CMK (cell line): ENCODE results near the gene KLK4.
"Not testable (repeated sequence)": the region's sequence is repeated elsewhere in the genome, so short reads cannot be mapped to it uniquely, and the experiment has no call there.

Experiments
- DNase-seq: peaks from one replicate; pipeline ENCODE4 v3.0.0-alpha.2; 2010; ENCODE audit warnings: low read depth

The KLK4 gene

DNA sequence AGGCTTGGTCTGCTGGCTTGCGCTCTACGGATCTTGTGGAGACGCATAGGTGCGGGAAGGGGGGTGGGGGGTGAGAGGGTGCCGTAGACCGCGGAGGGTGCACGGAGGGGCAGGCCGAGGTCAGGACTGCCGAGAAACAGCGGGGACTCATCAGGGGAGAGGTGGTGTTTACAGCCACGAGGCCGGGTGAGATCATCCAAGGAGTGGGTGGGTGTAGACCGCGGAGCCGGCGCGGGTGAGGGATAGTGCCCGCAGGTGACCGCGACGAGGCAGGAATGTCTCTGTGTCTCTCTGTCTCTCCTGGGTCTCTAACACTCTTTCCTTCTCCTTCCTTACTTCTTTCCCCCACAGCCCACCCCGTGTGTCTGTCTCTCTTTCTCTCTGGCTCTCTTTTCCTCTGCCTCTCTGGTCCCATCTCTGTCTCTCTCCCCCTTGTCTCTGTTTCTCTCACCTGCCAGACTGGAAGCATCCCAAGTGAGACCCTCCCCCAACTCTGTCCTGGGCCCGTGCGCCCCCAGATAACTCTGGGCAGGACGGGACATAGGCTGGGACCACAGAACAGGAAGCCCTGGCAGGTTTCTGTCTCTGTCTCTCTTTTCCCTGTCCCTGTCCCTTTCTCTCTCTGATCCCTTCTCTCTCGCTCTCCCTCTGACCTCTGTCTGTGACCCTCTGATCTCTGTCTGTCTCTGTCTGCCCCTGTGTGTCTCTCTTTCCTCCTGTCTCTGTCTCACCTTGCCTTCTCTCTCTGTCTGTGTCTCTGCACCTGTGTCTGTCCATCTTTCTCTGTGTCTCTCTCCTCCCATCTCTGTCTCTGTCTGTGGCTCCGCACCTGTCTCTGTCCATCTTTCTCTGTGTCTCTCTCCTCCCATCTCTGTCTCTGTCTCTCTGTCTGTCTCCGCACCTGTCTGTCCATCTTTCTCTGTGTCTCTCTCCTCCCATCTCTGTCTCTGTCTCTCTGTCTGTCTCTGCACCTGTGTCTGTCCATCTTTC is 1.8 kb upstream of the KLK4 start:
- no peak for DNase-seq

GRCh38 chr19:50912102-50912599 is 956 bp upstream of the KLK4 start:
- no peak for DNase-seq

- no peak for DNase-seq
These were observed 473 bp downstream of the KLK4 start for GRCh38 chr19:50910722-50911121.

DNA sequence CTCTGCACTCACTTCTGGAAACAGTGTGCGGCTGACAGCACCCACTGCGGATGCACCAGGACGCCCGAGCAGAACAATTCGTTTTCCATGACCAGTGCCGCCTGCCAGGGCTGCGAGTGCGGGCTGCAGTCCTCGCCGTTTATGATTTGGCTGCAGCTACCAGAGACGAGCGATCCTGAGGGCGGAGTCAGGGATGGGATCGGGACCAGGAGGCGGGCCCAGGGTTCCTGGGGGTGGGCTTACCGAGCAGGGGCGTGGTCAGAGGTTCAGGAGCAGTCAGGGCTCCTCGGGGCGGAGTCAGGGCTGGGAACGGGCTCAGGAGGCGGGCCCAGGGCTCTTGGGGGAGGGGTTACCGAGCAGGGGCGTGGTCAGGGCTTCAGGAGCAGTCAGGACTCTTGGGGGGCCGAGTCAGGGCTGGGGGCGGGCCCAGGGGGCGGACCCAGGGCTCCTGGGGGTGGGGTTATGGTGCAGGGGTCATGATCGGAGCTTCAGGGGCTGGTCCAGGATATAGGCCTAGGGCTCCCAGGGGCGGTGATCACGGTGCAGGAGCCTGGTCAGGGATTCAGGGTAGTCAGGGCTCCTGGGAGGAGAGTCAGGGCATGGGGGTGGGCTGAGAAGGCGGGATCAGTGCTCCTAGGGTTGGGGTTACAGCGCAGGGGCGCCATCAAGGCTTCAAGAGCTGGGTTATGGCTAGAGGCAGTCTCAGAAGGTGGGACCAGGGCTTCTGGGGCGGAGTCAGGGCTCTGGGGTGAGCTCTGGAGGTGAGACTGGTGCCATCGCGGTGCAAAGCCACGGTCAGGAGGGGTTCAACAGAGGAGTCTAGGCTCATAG is 1.7 kb downstream of the KLK4 start:
- DNase-seq = no peak

- DNase-seq = no peak
These were observed 2.9 kb downstream of the KLK4 start for GRCh38 chr19:50908336-50908735.

DNA sequence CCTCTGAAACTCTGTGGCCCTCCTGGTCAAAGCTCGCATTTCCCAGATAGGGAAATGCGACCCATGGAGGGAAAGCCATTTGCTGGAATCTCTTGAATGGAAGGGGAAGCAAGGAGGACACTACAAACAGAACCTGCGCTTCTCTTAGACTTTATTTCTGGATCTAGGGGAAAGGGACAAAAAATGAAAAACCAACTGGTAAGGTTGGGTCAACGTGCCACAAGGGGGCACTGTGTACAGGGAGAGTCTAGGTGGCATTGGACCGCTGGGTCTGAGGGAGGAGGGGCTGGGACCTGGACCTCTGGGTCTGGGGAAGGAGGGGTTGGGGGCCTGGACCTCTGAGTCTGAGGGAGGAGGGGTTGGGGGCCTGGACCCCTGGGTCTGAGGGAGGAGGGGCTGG is 5.0 kb downstream of the KLK4 start:
- DNase-seq = no peak

DNA sequence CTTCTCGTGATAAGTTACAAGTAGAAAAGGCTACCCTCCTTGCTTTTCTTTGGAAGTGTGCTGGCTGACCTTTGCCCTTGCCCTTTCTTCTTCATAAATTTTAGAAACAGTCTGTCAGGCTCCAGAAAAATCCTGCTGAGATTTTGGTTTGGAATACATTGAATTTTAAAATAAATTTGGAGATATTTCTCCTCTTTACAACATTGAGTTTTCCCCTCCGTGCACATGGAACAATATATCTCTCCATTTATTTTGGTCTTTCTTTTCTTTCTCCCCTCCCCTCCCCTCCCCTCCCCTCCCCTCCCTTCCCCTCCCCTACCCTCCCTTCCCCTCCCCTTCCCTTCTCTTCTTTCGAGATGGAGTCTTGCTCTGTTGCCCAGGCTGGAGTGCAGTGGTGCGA is 8.6 kb downstream of the KLK4 start:
- DNase-seq = no peak

DNA sequence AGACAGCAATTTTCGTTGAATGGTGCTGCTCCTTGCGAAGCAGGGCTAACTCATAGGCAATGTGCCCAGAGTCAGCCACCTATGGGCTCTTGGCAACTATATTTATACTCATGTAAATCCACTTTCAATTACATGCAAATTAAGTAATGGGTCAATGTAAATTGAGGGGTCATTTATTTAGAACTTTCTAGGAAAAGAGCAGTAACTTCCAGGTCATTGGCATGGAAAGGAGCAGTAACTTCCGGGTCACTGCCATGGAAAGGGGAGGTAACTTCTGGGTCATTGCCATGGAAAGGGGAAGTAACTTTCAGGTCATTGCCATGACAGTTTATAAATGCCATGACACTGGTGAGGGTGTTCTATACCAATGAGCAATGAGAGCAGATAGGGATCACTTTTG is 11.6 kb downstream of the KLK4 start:
- DNase-seq = no peak

DNA sequence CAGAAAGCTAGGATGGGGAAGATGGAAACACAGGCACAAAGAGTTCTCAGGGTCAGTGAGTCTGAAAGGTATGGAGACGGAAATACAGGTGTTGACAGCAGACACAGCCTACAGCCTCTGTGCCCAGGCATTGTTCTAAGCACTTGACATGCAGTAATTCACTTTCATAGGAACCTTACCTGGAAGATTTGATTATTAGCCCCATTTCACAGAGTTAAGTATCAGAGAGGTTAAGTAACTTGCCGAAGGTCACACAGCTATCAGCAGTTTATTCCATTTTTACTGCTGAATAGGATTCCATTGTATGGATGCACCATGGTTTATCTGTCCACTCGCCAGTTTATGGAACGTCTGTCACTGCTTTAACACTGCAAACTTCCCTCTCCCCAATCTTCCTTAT is 13.2 kb downstream of the KLK4 start:
- DNase-seq = no peak

DNA sequence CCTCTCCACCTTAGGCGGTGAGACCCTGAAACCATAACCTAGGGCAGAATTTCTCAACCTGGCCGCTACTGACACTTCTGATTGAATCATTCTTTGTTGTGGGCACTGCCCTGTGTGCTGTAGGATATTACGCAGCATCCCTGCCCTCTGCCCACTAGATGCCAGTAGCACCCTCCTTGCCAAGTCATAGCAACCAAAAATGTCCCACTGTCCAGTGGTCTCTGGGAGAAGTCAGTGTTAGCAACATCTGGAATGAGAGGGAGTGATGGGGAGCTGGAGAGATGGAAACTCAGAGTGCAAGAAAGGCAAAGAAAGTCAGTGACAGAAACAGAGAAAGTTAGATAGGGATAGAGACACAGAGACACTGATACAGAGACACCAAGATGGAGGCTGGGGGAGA is 13.6 kb downstream of the KLK4 start:
- no peak for DNase-seq

DNA sequence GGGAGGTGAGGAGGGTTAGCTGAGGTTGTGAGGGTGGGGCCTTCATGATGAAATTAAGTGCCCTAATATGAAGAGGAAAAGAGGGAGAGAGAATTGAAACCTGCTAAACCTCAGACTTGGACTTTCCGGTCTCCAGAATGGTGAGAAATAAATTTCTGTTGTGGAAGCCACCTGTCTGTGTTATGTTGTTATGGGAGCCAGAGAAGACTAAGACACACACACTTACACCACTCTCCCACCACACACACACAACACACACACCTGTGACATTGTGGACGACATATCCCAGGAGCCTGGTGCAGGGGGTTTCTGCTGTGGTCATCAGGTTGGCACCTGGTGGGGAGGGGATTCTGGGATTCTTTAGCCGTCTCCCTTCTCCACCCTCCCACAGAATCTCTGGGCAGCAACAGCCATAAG is 14.0 kb downstream of the KLK4 start:
- no peak for DNase-seq

DNA sequence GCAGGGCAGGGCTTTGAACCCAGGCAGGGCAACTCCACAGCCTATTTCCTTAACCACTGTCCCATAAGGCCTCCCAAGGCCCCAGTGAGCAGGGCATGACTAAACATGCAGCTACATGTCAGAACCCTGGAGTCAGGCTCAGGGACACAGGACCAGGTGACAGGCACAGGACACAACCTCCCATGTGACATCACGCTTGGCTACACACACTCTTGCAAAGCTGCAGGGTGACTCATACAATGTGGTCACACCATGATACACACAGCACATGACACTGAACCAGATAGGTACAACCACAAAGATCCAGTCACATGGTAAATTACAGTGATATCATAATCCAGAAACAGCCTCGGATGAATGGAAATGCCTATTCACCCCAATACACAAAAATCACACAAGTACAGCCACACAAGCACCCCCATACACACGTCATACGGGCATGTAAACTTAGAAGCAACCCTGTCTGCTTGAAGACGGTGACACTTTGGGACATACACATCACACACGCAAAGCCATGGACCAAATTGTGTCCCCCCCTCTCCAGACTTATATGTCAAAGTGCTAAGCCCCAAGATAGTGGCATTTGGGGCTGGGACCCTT is 14.5 kb downstream of the KLK4 start:
- no peak for DNase-seq

DNA sequence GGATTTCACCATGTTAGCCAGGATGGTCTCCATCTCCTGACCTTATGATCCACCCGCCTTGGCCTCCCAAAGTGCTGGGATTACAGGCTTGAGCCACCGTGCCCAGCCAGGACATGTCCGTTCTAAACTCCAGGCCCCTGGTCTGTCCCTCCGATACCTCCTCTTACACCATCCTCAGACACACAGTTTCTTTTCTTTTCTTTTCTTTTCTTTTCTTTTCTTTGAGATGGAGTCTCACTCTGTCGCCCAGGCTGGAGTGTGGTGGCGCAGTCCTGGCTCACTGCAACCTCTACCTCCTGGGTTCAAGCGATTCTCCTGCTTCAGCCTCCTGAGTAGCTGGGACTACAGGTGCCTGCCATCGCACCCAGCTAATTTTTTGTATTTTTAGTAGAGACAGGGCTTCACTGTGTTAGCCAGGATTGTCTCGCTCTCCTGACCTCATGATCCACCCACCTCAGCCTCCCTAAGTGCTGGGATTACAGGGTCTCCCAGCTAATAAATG is 15.1 kb downstream of the KLK4 start:
- not testable (repeated sequence) for DNase-seq

DNA sequence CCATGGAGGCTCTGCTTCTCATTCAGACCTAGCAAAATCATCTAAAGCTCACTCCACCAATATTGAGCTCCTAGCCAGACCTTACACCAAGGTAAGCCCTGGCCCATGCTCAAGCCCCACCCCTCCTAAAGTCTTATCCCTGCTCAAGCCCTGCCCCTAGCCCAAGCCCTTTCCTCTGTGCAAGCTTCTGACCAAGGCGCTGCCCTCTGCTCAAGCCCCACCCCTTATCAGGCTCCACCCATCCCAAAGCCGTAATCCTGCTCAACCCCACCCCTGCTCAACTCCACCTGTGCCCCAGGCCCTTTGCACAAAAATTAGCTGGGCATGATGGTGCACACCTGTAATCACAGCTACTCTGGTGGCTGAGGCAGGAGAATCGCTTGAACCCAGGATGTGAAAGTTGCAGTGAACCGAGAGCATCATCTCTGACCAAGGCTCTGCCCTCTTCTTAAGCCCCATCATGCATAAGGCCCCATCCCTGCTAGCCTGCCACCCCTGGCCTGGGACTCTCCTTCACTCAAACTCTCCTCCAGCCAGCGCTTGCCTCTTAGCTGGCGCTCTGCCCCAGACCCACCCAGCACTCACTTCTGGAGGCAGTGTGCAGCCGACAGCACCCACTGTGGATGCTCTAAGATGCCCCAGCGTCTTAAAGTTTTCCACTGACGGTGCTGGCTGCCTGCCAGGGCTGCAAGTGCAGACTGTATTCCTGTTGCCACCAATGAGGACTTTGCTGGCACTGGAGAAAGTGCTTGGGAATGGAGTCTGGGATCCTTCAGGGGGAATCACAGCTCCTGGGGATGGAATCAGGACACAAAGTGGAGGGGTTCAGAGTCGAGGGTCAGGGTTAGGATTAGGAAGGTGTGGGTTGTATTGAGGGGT is 16.5 kb downstream of the KLK4 start:
- no peak for DNase-seq

- DNase-seq = no peak
These were observed 18.0 kb downstream of the KLK4 start for GRCh38 chr19:50893047-50893736.

GRCh38 chr19:50891253-50891625 is 20.0 kb downstream of the KLK4 start:
- no peak for DNase-seq

DNA sequence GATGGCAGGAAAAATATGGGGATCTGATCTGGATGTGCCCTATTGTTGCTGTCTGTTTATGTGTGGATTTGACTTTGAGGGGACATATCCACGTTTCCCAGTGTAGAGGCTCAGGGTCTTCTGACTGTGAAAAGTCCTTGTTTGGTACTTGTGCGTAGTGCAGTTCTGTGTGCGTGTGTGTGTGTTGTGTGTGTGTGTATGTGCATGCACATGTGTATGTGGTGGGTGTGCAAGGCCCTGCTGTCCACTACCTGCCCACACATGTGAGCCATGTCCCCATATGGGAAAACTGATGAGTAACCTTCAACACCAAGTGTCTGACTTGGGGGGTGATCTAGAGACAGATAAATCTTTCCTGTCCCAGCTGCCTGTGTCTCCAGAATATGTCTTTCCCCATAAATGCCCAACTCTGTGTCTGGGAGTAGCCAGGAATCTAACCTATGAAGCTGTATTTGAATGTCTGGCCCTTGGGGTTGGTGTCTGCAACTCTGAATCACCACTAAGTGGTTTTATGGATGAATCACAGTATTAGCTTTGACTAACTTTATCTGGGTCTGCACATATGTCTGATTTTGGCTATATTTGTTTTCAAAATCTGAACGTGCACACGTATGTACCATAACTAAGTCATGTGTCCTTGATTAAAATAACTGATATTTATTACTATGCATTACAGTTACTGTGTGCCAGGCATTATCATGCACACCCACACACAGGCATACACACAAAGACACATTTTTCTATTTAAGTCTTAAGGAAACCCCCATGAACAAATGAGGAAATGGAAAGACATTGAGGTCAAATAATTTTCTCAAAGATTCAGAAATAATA is 20.6 kb downstream of the KLK4 start:
- DNase-seq = no peak

- no peak for DNase-seq
These were observed 21.6 kb downstream of the KLK4 start for GRCh38 chr19:50889638-50890037.

DNA sequence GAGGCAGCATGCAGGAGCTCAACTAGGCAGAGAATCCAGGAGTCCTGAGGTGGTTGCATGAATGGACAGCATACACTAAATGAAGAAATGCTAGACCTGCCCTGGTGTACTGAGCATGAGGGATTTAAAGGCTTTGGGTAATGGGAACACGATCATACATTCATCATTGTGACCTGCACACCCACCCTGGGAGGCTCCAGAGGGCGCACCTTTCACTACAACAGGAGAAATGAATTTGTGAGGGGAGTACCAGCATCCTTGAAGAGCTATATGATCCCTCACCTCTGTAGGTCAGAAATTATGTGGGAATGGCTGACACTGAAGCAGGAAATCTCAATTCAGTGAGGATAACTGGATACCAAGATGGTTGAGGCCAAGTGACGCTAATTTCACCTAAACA is 29.0 kb downstream of the KLK4 start:
- no peak for DNase-seq

- no peak for DNase-seq
These were observed 31.0 kb downstream of the KLK4 start for GRCh38 chr19:50880241-50880640.
